Upper lobe of left lung (tissue), 4 donors: ENCODE measurements around the gene DLK1.

Source experiments
- CTCF ChIP-seq, 6 experiments: fragments of 450-650 bp in 4 of 6; fragments of 200-600 bp in 2 of 6; sonication (generic) in 2 of 6; IDR thresholded peaks; one replicate each; pipeline ENCODE4 v1.5.1; 2016 to 2019; ENCODE audit warnings: antibody characterized with exemption in 6 of 6
- EP300 ChIP-seq, 4 donors: sonication (generic); formaldehyde crosslinking; IDR thresholded peaks; one replicate each; pipeline ENCODE4 v1.5.1; 2017; ENCODE audit warnings: antibody characterized with exemption in 4 of 4, control low read depth in 2 of 4
- POLR2A ChIP-seq, 4 donors: fragments of 450-650 bp; IDR thresholded peaks; one replicate each; pipeline ENCODE4 v1.5.1; 2016 to 2017; ENCODE audit warnings: antibody characterized with exemption in 4 of 4, mild to moderate bottlenecking in 2 of 4
- POLR2AphosphoS5 ChIP-seq, 2 donors: sonication (generic); formaldehyde crosslinking; IDR thresholded peaks; one replicate each; pipeline ENCODE4 v1.5.1; 2017; ENCODE audit warnings: antibody characterized with exemption in 2 of 2

GRCh38 chr14:100767788-100768536, 41.3 kb downstream of the DLK1 start:
- no peak for TF ChIP-seq CTCF (IDR thresholded peaks at IDR 0.05)
- TF ChIP-seq POLR2A (IDR thresholded peaks at IDR 0.05), result no peak
- no peak for TF ChIP-seq POLR2AphosphoS5 (IDR thresholded peaks at IDR 0.05)
- TF ChIP-seq EP300 (IDR thresholded peaks at IDR 0.05), result no peak
